H7 (cell line): Measurements from ENCODE around the gene CCDC141. TPM values are rescaled to one million over a fixed set of nuclear protein-coding genes. Genes with fewer than 3 reads are reported as not detected.
"Not testable (repeated sequence)": the region's sequence is repeated elsewhere in the genome, so short reads cannot be mapped to it uniquely, and the experiment has no call there.

ENCODE experiments used
- DNase-seq: peaks from one replicate; pipeline ENCODE4 v3.0.0; 2012
- H3K27me3 ChIP-seq: 2 replicates; pipeline ENCODE4 v1.6.0; 2011; ENCODE audit warnings: mild to moderate bottlenecking, low read length; ENCODE audit not compliant: control insufficient read depth, insufficient read depth
- H3K36me3 ChIP-seq: replicated peaks from 2 replicates; pipeline ENCODE4 v1.5.1; 2011; ENCODE audit warnings: low read length; ENCODE audit not compliant: control insufficient read depth, insufficient read depth
- H3K4me3 ChIP-seq: 2 replicates; pipeline ENCODE4 v1.5.1; 2011; ENCODE audit warnings: low read depth, mild to moderate bottlenecking, control low read depth, low read length, moderate library complexity; ENCODE audit not compliant: insufficient read depth
- total RNA-seq: library from RNA; depleted of rRNA; stranded (reverse); fragments of >200 nt; shearing (Covaris generic); gene quantifications from 2 replicates; pipeline ENCODE4 v1.2.3, GENCODE V29; 2014

The CCDC141 gene
- total RNA-seq, 1 experiment from 2014 or later, result 1.2 TPM

DNA sequence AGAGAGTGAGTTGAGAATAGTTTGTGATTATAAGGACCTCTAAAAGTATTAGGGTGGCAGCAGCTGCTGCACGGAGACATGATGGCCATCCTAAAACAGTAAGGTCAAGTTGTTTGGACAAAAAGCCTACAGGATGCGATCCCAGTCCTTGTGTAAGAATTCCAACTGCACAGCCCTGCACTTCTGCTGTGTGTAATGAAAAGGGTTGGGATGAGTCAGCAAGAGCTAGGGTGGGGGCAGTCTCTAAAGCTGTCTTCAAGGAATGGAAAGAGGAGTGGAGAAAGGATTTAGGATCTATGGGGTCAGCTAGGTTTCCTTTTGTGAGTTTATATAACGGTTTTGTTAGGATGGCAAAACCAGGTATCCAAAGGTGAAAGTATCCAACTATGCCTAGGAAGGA is 3.6 kb upstream of the CCDC141 start:
- H3K4me3 ChIP-seq, H3K27me3 ChIP-seq, DNase-seq, H3K36me3 ChIP-seq: not testable (repeated sequence)

DNA sequence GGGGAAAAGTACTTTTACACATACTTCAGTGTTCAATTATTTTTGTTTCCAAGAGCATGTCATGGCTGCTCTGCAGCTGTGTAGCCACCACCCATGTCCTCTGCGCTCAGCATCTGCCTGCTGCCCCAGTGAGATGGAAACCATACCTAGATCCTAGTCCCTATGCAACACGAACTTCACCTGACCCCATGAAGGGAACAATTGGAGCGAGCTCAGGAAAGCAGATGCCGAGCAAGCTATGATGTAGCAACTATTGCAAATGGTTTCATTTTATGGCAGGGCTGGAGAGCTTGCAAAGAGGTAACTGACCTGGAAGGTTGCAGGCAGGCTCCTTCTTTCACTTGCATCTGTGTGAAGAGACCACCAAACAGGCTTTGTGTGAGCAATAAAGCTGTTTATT is 1.3 kb upstream of the CCDC141 start:
- no peak for DNase-seq
- Histone ChIP-seq H3K27me3 (no peaks in the 10 kb centered on the region), H3K36me3 (no peaks in the 10 kb centered on the region), H3K4me3 (no peak overlapping the region)

DNA sequence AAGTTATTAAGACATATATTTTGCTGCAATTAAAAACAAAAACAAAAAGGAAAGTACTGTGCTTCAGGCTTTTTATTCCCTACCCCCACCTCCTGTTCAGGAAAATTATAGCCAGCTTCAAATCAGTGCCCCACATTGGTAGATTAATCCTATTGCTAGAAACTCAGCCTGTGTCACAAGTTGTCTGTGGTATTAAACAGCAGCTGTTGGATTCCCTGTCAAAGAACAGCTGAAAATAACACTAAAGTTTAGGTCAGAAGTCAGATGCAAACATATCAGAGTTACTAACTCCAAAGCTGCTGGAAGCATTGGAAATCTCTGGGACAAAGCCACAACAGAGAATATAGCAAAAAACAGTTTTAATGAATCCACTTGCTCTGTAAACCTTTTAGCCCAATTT is 818 bp upstream of the CCDC141 start:
- Histone ChIP-seq H3K36me3 (no peaks in the 10 kb centered on the region), H3K27me3 (no peaks in the 10 kb centered on the region), H3K4me3 (no peak overlapping the region)
- DNase-seq, result no peak

DNA sequence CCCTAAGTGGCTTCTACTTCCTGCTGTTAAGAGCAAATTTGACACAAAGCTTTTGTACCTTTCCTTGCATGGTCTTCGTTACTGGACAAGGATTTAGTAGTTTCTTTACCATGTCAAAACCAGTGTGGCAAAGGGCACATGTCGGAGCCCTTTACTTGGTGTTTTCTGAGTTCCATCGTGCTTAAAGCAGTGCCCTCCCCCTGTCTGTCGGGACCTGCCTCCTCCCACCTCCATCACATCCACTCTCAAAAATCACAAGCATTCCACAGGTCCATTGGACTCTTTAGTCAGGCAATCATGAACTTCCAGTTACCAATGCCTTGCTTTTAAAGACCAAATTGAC is 763 bp downstream of the CCDC141 start:
- Histone ChIP-seq H3K36me3 (no peaks in the 10 kb centered on the region), H3K4me3 (no peak overlapping the region; the same call in 1 of the 2 replicates)

DNA sequence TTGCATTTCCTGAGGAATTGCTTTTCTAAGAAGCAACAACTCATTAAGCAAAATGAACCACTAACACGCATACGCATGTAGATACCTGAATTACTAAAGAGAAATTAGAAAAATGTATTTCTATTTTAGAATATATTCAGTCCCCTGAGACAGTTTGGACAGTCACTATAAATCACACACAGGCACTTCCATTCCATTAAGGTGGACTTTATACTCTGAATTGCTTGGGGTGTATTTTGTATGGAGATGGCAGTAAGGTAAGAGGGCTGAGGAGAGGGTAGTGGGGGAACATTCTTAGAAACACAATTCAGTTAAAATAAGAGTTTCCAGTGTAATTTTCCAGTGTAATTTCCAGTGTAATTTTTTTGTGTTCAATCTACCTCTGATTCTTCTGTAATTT is 1.8 kb downstream of the CCDC141 start:
- DNase-seq, result no peak
- no peaks in the 10 kb centered on the region for H3K36me3 ChIP-seq
- no peak overlapping the region for H3K4me3 ChIP-seq
- no peaks in the 10 kb centered on the region for H3K27me3 ChIP-seq

More for the DNA sequence above, 763 bp downstream of the CCDC141 start:
- no peak for DNase-seq
- no peaks in the 10 kb centered on the region for H3K27me3 ChIP-seq

DNA sequence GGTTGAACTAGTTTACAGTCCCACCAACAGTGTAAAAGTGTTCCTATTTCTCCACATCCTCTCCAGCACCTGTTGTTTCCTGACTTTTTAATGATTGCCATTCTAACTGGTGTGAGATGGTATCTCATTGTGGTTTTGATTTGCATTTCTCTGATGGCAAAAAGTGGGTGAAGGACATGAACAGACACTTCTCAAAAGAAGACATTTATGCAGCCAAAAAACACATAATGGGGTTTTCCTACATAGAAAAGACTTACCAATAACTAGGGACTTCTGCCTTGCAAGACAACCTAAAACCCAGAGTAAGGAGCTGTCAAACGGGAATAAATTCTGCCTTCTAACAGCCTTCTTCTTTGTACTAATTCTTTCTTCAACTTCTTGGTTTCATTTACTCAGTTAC is 4.3 kb downstream of the CCDC141 start:
- not testable (repeated sequence) for H3K4me3 ChIP-seq

DNA sequence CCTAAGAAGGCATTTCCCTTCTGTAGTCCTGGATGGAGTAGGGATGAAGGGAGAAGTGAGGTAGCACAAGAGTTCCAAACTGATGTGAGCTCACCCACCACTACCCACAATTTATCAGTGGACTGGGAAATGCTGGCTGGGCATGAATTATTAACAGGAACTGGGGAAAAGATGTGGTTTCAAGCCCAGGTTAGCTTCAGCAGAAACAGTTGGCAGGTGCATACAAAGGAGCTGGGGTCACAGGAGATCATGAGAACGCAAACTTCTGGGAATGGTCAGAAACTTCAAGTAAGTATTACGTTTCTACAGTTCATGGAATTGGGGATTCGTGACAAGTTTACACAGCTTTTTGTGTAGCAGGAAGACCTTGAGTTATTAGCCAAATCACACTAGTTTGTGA is 5.4 kb downstream of the CCDC141 start:
- Histone ChIP-seq H3K4me3 (no peak overlapping the region), H3K36me3 (no peaks in the 10 kb centered on the region), H3K27me3 (no peaks in the 10 kb centered on the region)
- DNase-seq, result no peak

More for the DNA sequence above, 4.3 kb downstream of the CCDC141 start:
- not testable (repeated sequence) for H3K27me3 ChIP-seq, H3K36me3 ChIP-seq, DNase-seq

DNA sequence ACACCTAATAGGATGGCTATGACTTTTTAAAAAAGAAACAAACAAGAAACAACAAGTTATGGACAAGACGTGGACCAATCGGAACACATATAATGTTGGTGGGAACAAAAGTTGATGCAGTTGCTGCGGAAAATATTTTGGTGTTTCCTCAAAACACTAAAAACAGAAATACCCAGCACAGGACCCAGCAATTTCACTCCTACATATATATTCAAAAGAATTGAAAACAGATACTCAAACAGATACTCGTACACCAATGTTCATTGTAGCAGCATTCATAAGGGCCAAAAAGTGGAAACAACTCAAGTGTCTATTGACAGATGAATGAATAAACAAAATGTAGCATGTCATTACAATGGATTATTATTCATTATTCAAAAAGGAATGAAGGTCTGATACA is 12.1 kb downstream of the CCDC141 start:
- H3K27me3 ChIP-seq, result no peaks in the 10 kb centered on the region
- H3K36me3 ChIP-seq, result no peaks in the 10 kb centered on the region
- DNase-seq, result no peak
- H3K4me3 ChIP-seq, result no peak overlapping the region

DNA sequence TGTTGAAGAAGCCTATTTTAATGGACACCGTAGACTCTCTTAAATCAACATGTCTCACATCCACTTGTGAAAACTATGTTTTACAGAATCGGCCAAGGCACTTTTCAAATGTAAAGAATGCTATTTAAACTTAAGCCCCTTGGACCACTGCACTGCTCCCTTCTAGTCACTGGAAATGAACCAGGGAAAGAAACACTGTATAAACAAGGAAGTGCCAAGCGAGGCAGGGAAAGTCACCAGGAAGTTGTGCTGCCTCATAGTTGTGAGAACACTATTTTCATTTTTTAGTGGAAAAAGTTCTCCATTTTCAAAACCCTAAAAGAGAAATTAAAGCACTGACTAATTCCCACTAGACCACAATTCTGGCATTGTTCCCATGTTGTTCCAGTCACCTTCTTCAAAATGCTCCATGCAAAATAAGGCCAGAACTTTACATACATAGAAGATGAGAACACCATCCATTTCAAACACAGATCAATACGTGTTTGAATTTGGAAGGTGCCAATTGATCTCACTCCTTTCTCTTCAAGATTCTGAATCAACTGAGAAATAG is 13.5 kb downstream of the CCDC141 start:
- no peak for DNase-seq
- H3K4me3 ChIP-seq, result no peak overlapping the region
- H3K27me3 ChIP-seq, result no peaks in the 10 kb centered on the region
- no peaks in the 10 kb centered on the region for H3K36me3 ChIP-seq

DNA sequence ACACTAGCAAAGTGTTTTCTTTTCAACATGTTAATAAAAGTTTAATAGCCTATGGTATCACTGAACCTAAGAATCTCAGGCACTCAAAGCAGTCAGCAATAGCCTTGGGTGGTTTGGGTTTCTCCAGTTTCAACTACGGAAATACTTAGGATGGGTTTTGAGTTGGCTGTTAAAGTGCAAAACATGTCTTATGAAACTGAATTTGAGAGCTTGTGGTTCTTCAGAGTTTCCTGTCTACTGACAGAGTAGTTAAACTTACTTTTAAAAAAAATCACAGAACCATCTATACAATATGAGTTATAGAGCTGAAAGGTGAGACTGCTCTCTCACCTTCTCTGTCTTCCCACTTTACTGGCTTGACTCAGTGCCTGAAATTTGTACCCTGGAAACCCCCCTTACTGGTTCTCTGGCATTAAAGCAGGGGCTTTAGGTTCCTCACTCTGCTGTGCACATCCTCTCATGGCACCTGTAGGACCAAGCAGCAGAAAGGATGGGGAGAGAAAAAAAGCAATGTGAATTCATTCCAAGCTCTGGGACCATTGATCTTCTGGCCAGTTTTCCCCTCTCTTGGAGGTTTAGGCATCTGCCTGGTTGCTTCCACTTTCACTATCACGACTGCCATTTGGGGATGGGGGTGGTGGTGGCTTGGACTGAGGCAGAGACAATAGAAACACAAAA is 18.1 kb downstream of the CCDC141 start:
- DNase-seq, result no peak
- Histone ChIP-seq H3K27me3 (no peaks in the 10 kb centered on the region), H3K36me3 (no peaks in the 10 kb centered on the region), H3K4me3 (no peak overlapping the region)

DNA sequence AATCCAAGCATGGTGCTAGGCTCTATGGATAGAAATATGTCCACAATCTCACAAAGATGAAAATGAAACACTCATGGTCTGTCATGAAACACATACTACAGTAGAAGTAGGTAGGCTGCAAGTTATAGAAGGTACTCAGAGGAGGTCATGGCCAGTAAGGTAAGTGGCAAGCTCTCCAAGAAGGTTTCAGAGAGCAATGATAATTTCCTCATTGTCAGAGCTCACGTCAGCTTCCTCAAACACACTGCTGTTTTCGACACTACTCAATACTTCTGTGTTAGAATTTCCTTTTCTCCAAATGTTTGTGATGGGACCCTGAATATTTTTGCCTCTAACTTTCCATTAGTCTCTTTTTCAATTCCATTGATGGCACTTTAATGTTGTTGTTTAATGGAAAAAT is 25.5 kb downstream of the CCDC141 start:
- H3K4me3 ChIP-seq, result no peak overlapping the region
- no peaks in the 10 kb centered on the region for H3K36me3 ChIP-seq
- no peaks in the 10 kb centered on the region for H3K27me3 ChIP-seq
- no peak for DNase-seq

DNA sequence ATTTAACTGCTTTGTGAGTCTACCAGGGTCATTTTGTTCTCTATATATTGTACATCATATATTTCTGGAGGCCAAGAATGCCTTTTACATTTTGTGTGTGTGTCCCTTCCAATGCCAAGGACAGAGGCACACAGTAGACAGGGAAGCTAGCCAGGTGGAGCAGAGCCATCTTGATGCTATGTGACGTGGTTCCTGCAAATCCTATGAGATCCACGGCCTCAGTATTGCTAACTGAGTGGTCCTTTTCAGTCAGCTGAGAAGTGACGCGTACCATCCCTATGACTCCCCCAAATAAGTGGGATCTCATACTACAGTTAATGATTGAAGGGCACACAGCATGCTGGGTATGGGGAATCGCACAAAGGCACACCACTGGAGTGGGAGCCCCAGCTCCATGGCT is 27.3 kb downstream of the CCDC141 start:
- Histone ChIP-seq H3K36me3 (no peaks in the 10 kb centered on the region), H3K27me3 (no peaks in the 10 kb centered on the region), H3K4me3 (no peak overlapping the region)
- DNase-seq, result no peak

DNA sequence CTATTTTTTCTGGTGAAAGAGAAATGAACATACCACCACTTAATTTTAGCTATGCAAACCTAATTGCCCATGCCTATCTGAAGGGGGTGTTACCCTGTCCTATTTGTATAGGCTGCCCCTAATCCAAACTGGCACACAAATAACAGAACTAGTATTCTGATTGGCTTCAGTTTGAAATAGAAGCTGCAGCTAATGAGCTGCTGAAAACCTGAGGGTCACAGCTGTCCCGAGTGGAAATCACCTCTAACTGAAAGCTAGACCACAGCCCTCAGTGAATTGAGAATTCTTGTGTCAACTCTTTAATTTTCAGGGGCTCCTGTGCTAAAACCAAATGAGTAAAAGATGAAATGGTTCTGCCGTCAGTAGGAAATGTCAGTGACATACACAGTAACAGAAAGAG is 28.7 kb downstream of the CCDC141 start:
- H3K36me3 ChIP-seq, result no peaks in the 10 kb centered on the region
- H3K4me3 ChIP-seq, result no peak overlapping the region
- no peak for DNase-seq
- no peaks in the 10 kb centered on the region for H3K27me3 ChIP-seq

DNA sequence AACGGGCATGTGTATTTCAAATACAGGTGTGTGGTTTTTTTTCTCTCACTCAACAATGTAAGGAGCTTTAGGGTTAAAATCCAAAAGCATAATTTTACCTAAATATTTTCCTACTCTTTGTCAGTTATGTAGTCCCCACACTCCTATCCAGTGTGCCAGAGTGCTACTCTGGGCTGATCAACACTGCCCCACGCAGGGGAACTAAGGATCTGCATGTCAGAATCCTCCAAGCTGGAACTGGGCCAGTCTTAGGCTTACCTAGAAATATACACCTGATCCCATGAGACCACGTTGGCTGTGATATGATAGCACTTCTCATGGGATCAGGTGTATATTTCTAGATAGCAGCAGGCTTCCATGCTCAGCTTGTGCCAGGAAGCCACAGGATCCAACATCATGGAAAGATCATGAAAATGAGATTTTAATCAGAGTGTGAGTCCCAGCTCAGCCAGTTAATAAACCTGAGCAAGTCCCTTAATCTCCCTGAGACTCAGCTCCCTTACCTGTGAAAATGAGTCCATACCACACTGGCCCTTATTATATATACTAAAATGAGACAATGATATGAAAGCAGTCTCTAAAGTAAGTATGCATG is 29.7 kb downstream of the CCDC141 start:
- H3K27me3 ChIP-seq, result no peaks in the 10 kb centered on the region
- DNase-seq, result peak; percentile 37
- no peaks in the 10 kb centered on the region for H3K36me3 ChIP-seq
- no peak overlapping the region for H3K4me3 ChIP-seq

DNA sequence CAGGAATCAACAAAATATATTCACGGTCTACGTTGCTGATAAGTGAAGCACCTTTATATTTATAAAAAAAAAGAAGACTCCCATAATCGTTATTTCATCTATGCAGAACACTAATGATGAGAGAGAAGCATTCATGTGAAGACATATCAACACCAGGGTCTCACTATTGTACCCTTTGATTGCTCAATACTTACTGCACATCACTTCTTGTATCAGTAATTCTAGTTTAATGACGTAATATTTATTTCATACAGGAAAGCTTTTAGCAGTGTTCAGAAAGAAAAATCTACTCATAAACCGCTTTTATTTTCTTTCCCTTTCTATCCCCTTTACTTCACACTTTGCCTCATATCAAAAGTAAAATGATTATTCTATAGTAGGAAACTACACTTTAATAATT is 30.7 kb downstream of the CCDC141 start:
- no peaks in the 10 kb centered on the region for H3K36me3 ChIP-seq
- DNase-seq, result no peak
- H3K27me3 ChIP-seq, result no peaks in the 10 kb centered on the region
- no peak overlapping the region for H3K4me3 ChIP-seq
